SK-N-SH treated with all-trans-retinoic acid at 6 μM for 48 hours (cell line): ENCODE measurements around the gene GPR37L1.

Experiments used
- BACH2 ChIP-seq: fragments of 250-450 bp; sonication (Bioruptor Pico); IDR thresholded peaks from 2 replicates; pipeline ENCODE4 v1.9.0; 2021; ENCODE audit warnings: mild to moderate bottlenecking, borderline replicate concordance
- CSDC2 ChIP-seq: fragments of 250-450 bp; sonication (Bioruptor Pico); IDR thresholded peaks from 2 replicates; pipeline ENCODE4 v1.5.0; 2020; ENCODE audit warnings: mild to moderate bottlenecking, moderate library complexity
- OSR1 ChIP-seq: fragments of 250-450 bp; sonication (Bioruptor Pico); IDR thresholded peaks from 2 replicates; pipeline ENCODE4 v1.8.0; 2022; ENCODE audit warnings: moderate library complexity, mild to moderate bottlenecking, inconsistent platforms
- PATZ1 ChIP-seq: fragments of 250-450 bp; sonication (Bioruptor Pico); IDR thresholded peaks from 2 replicates; pipeline ENCODE4 v1.8.0; 2020; ENCODE audit warnings: mild to moderate bottlenecking, moderate library complexity, borderline replicate concordance
- RARB ChIP-seq: fragments of 250-450 bp; sonication (Bioruptor Pico); IDR thresholded peaks from 2 replicates; pipeline ENCODE4 v1.8.0; 2021; ENCODE audit warnings: mild to moderate bottlenecking, moderate library complexity
- TSHZ2 ChIP-seq: fragments of 250-450 bp; sonication (Bioruptor Pico); IDR thresholded peaks from 2 replicates; pipeline ENCODE4 v1.5.0; 2020; ENCODE audit warnings: mild to moderate bottlenecking, moderate library complexity
- ZFP3 ChIP-seq: fragments of 250-450 bp; sonication (Bioruptor Pico); IDR thresholded peaks from 2 replicates; pipeline ENCODE4 v1.5.0; 2020; ENCODE audit warnings: mild to moderate bottlenecking, moderate library complexity
- ZFP30 ChIP-seq: fragments of 450-650 bp; formaldehyde crosslinking; IDR thresholded peaks from 2 replicates; pipeline ENCODE4 v1.5.0; 2022; ENCODE audit warnings: mild to moderate bottlenecking, moderate library complexity
- ZNF8 ChIP-seq: fragments of 450-650 bp; formaldehyde crosslinking; IDR thresholded peaks from 2 replicates; pipeline ENCODE4 v1.5.0; 2020; ENCODE audit warnings: mild to moderate bottlenecking, moderate library complexity

GRCh38 chr1:202144402-202145067, 21.8 kb downstream of the GPR37L1 start, which contains the start of gene ARL8A:
- TF ChIP-seq RARB (CRISPR knock-in tag), result no peak
- no peak for TF ChIP-seq OSR1
- TF ChIP-seq CSDC2 (CRISPR knock-in tag), result no peak
- no peak for TF ChIP-seq TSHZ2 (CRISPR knock-in tag)
- TF ChIP-seq PATZ1 (CRISPR knock-in tag), result no peak
- TF ChIP-seq BACH2 (CRISPR knock-in tag), result no peak
- no peak for TF ChIP-seq ZFP30 (CRISPR knock-in tag)
- TF ChIP-seq ZFP3 (CRISPR knock-in tag), result no peak
- no peak for TF ChIP-seq ZNF8 (CRISPR knock-in tag)
